H54 (cell line): ENCODE results near the gene MYORG.

ENCODE experiments used
- DNase-seq: peaks from one replicate; pipeline ENCODE4 v3.0.0; 2011; ENCODE audit warnings: low spot score, mixed read lengths; ENCODE audit not compliant: insufficient read length
- FAIRE-seq: peaks from 3 replicates; lab custom pipeline; 2011; peaks lifted over from hg19 to GRCh38; lab: Jason Lieb, UNC
- POLR2A ChIP-seq: IDR thresholded peaks from 2 replicates; pipeline ENCODE4 v1.6.1; 2011; ENCODE audit warnings: low read depth, mild to moderate bottlenecking, low read length

Gene MYORG

DNA sequence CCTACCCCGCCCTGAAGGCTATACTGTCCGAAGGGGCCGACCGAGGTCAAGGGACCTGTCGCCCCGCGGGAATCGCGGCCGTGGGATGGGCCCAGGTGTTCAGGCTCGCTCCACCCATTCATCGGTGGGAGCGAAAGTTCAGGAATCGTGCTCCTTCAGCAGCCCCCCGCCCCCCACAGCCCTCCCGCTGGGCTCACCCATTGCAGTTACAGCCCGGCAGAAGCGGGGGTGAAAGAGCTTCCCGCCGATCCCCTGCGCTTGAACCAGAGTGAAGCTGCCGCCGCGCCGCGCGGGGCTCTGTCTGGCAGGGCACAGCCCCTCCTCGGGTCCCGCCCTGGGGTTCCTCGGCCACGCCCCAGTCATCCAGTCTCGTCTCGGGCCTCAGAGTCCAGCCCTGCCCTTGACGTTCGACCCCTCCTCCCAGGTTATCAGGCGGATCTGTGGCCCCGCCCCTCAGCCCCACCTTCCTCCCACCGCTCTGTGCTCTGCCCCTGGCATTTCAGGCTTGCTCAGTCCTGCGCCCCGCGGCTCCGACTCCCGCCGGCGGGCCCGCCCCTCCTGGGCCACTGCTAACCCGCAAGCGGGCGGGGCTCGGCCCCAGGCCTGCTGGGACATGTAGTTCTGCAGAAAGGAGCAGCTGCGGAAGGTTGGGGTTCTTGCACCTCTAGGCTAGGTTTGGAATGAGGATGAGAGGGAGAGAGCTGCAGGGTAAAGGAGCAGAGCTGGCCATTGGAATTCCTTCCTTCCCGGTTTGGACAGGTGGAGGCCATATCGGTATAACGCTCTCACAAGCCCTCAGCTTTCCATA lies at the start of gene MYORG:
TSS of gene MYORG (minus strand) at position 303 of the 808 bp plus-strand sequence. CDS start 3,955 bp downstream, outside the sequence.
- peak; percentile 78 for FAIRE-seq
- peak; percentile 95 for DNase-seq
- TF ChIP-seq POLR2A = peak; percentile 34; the same call in 1 of the 2 replicates

DNA sequence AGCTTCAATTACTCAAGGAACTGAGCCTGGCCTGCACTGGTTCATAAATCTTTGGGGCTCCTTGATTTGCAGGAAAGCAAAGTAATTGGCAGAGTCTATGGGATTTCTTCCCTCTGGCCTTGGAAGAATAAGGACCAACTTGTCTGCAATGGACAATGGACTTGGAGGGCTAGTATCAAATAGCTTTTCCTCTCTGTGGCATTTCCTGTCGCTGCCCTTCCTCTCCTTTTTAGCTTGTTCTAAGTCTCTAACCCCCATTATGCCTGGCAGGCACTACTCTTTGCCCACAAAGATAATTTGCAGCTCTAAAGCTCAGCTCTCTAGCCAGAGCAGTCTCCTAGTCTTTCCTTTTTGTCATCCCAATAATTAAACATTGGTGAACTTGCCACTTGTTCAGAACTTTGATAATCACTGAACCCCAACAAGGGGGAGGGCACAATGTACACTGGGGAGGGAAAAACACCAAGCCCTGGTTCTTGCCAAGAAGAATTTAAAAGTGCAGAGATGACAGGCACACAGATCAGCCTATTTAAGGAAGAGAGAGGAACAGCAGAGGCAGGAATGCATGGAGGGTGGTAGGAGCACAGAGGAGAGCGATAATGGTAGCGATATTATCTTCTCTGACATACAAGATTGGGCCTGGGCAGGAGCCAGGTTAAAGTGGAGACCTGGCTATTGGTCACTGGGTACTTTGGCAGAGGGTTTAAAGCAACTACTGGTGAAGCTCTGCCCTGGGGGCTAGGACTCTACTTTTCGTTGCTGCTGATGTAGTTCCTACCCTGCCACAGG lies 43.2 kb upstream of the MYORG start:
- FAIRE-seq = no peak
- no peak for DNase-seq
- TF ChIP-seq POLR2A = no peak

DNA sequence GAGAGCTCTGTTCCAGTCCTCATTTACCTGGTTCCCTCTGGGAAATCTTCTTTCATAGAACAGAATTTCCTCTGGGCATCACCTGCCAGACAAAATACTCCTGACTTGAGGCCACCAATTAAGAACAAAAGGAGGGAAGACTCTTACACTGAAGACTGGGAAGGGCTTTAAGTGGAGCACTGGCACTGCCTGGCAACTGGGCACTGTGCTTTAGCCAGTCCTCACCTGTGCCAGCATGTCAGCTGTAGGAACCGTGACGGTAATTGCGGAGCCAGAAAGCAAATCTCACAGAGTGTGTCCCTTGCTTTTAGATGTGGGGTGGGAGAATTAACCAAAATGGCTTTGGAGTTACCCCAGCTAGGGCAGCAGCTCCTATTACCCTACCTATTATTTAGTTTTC lies 41.0 kb upstream of the MYORG start:
- no peak for FAIRE-seq
- no peak for DNase-seq
- TF ChIP-seq POLR2A = no peak

DNA sequence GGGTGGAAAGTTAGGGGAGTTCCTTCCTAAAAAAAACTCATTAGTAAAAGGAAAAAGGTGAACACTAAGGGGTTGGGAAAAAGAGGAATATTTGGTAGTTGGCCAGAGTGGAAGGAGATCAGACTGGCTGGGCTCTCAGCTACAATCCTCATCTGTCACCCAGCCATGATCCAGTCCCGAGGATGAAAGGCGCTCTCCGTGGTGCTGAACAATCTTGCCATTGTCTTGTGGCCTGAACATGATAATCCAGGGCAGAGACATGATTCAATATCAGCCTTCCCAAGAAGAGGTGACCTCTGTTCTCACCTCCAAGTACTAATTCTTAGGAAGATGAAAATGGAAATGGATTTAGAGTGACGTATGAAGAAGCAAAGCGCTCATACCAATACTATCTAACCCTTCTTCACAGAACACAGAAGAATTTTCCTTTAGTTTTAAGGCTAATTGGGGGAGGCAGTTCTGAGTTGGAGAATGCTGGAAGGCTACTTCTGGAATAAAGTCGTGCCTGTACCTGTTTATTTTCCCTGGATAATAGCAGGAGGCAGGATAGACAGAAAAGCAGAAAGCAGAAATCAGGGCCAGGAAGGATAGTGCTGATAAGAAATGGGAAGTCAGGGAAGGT lies 36.6 kb upstream of the MYORG start:
- DNase-seq (no peak), FAIRE-seq (no peak)
- TF ChIP-seq POLR2A = no peak

DNA sequence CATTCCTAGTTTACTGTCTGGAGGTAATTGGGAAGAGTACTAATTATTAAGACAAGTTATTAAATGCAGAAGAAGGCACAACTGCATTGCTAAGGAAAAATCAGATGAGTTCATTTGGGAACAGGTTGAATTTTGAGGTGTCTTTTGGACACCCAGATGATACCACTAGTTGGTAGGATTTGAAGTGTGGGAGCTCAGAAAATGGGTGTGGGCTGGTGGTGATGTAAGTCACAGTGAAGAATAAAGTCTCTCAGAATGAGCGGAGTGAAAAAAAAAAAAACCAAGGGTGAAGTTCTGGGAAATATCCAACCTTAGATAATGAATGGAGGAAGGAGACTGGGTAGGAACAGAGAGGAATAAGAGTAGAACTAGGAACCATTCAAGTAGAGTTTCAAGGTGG lies 35.6 kb upstream of the MYORG start:
- FAIRE-seq (no peak), DNase-seq (no peak)
- no peak for TF ChIP-seq POLR2A

- no peak for TF ChIP-seq POLR2A
- no peak for FAIRE-seq
- no peak for DNase-seq
Measured at GRCh38 chr9:34409154-34409553, 32.5 kb upstream of the MYORG start.

DNA sequence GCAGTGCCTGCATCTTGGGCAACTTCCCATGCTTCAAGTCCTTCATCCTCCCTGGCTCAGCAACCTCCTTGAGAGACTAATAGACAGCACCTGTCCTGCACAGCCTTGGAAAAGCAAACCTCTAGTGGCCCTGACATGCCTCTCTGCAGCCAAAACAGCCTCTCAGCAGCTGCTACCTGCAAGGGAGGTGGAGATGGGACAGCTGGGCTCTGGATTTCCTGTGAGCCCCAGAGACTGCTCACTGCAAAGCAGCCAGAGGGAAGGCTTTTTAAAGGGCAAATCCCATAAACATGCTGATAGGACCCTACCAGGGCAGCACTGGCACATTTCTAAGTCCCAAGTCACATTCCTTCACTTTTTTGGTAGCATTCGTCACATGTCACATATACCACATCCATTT lies 31.5 kb upstream of the MYORG start:
- no peak for DNase-seq
- no peak for FAIRE-seq
- no peak for TF ChIP-seq POLR2A

DNA sequence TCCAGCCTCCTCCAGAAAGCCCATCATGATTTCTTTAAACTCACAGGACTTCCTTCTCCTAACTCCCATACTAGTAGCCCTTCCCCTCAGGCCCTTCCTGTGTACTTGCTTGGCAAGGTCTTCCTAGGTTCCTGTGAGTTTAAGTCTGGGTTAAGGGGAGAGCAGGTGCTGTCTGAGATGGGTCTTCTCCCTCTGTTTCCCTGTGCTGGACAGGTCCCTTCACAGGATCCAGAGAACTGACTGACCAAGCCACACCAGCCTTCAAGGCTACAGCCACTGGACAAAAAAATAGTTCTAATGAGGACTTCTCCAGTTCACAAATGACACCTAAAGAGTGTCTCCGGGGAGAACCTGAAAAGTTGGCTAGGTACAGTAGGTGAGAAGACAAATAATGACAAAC lies 29.5 kb upstream of the MYORG start:
- DNase-seq = no peak
- FAIRE-seq = no peak
- TF ChIP-seq POLR2A = no peak

- peak; percentile 66 for DNase-seq
- no peak for FAIRE-seq
- no peak for TF ChIP-seq POLR2A
Measured at GRCh38 chr9:34405719-34406118, 29.0 kb upstream of the MYORG start.

GRCh38 chr9:34403554-34404380 lies 27.1 kb upstream of the MYORG start:
- no peak for TF ChIP-seq POLR2A
- peak; percentile 93 for FAIRE-seq
- DNase-seq = peak; percentile 51

DNA sequence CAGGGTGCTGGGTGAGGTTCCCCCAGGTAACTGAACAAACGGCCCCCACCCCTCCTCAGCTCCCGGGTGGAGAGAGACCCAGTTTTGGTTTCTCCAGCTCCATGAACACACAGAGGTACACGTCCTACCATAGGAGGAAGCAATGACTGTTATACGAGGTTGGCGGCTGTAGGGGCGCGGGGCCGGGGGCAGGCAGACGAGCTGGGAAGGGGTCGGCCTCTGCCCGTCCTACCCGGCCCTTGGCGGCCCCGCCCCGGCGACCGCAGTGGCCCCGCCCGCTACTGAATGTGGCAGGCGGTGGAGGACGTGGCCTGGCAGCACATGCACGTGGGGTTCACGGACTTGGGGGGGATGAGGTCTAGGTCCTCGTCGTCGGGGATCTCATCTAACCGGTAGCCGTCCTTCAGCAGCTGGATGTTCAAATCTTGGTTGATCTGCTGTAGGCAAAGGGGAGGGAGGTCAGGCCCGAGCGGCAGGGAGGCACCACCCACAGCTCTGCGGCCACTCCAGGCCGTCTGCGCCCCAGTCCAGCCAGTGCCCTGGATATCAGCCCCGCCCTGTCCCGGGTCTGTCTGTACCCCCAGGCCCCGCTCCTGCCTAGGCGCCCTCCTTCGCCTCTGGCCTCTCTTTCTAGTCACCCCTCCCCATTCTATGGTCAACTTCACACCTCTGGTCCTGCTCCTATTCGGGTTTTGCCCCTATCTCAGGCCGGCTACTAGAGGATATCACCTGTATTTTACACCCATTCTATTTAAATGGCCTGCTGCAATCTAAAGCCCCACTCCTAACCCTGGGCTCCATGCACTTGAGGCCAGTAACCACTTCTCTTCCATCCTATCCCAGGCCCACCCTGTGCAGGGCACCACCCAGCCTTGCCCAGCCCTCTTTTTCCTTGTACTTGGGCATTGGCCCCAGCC lies 24.2 kb upstream of the MYORG start:
- no peak for DNase-seq
- FAIRE-seq = no peak
- TF ChIP-seq POLR2A = no peak

DNA sequence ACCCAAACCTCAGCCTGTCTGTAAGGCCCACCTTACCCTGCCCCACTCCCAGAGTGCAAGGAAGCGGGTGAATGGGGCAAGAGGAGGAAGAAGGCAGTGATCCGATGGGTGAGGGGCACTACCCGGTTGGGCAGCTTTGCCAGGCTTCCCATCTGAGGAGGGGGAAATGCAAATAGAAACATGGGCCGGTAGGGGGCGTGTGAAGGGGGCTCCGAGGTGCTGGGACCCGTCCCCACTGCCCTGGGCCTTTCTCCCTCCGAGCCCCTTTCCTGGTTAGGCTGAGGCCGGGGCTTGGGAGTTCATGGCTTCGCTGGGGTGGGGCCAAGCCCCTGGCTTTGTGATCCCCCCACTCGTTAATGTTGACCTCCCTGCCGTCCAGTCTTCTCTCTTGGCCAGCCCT lies 23.6 kb upstream of the MYORG start:
- TF ChIP-seq POLR2A = no peak
- FAIRE-seq (no peak), DNase-seq (no peak)

GRCh38 chr9:34399729-34400128 lies 23.0 kb upstream of the MYORG start:
- FAIRE-seq (no peak), DNase-seq (no peak)
- TF ChIP-seq POLR2A = no peak
